Measurements from ENCODE around the gene IGF2R. TPM values are rescaled to one million over a fixed set of nuclear protein-coding genes. Genes with fewer than 3 reads are reported as not detected.

The IGF2R gene
- polyA plus RNA-seq, 3 donors: 59.5 to 61.1 (median 60.8) TPM

- DNase-seq (ENCODE audit: extremely low read depth in 1 of 11, low read depth in 9 of 11, low spot score in 4 of 11): no peak
Observed at GRCh38 chr6:160057080-160057479, 88.2 kb downstream of the IGF2R start.

- no peak for DNase-seq (ENCODE audit: extremely low read depth in 1 of 11, low read depth in 9 of 11, low spot score in 4 of 11)
Observed at GRCh38 chr6:160058603-160059215, 89.8 kb downstream of the IGF2R start.

DNA sequence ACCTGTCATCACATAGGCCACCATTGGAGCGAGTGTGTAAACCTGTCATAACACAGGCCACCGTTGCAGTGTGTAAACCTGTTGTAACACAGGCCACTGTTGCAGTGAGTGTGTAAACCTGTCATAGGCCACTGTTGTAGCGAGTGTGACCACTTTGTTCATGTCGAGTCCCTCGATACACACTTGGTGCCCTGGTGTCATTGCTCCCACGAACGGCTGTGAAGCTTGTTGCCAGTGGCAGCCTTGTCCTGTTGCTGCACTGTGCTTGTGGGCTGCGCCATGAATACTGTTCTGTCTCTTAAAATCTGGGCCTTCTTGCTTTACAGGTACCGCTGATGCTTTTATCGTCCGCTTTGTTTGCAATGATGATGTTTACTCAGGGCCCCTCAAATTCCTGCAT is 91.3 kb downstream of the IGF2R start:
- no peak for DNase-seq (ENCODE audit: extremely low read depth in 1 of 11, low read depth in 9 of 11, low spot score in 4 of 11)

DNA sequence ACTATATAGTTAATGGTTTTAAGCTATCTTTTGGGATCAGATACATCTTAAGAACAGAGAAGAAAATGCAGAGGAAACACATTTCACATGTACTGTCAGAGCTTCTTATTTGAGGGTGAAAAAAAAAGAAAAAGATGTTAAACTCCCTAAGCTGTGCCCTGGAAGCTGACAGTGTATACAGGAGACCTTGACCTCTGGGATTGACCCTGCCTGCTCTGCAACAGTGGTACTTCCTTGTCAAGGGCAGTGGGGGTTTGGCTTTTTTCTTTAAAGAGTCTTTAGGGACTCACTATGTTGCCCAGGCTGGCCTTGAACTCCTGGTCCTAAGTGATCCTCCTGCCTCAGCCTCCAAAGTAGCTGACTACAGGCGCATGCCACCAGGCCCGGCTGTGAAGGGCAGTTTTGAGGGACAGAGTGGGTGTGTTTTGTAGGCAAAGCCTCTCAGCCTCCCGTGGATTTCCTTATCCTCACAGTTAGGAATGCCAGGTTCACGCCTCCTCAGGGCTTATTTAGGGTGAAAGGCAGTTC is 92.1 kb downstream of the IGF2R start:
- DNase-seq (ENCODE audit: extremely low read depth in 1 of 11, low read depth in 9 of 11, low spot score in 4 of 11): no peak

GRCh38 chr6:160063771-160064413 is 95.0 kb downstream of the IGF2R start:
- DNase-seq (ENCODE audit: extremely low read depth in 1 of 11, low read depth in 9 of 11, low spot score in 4 of 11): no peak

- DNase-seq (ENCODE audit: extremely low read depth in 1 of 11, low read depth in 9 of 11, low spot score in 4 of 11): no peak
Observed at GRCh38 chr6:160065200-160065599, 96.3 kb downstream of the IGF2R start.

GRCh38 chr6:160067564-160067963 is 98.7 kb downstream of the IGF2R start:
- no peak for DNase-seq (ENCODE audit: extremely low read depth in 1 of 11, low read depth in 9 of 11, low spot score in 4 of 11)

GRCh38 chr6:160068346-160068745 is 99.5 kb downstream of the IGF2R start:
- DNase-seq (ENCODE audit: extremely low read depth in 1 of 11, low read depth in 9 of 11, low spot score in 4 of 11): no peak

DNA sequence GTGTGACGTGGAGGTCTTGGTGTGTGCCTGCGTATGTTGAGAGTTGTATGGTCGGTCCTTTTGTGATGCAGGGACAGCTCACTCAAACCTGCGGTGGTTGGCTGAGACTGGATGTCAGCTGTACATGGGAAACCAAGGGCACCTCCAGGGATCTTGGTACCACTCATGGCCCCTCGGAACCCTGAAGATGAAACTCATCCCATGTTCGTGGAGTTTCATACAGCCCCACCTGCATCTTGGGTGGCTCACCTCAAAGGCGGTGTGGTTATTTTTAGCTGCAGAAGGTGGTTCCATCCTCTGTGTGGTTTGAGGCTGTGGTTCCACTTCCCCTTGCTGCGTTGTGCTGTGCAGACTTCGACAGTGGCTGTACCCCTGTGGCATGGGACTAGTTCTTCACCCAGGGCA is 100.2 kb downstream of the IGF2R start:
- no peak for DNase-seq (ENCODE audit: extremely low read depth in 1 of 11, low read depth in 9 of 11, low spot score in 4 of 11)

GRCh38 chr6:160069459-160069858 is 100.6 kb downstream of the IGF2R start:
- DNase-seq (ENCODE audit: extremely low read depth in 1 of 11, low read depth in 9 of 11, low spot score in 4 of 11): no peak

DNA sequence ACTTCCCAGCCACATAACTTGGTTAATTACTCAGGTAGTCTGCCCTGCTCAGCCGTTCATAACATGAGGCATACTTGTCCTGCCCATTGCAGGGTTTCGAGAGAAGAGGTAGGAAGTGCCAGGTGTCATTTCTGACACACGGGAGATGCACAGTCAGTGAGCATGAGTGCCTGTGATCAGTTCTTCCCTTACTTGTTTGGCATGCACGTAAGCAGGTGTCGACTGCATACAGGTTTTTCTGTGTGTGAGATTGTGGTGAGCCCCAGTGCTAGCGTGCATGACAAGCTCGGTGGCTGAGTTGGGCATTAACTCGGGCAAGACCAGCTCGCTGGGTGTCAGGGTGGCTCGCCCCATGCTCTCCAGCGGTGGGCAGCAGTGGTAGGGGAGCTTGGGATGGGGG is 101.5 kb downstream of the IGF2R start:
- no peak for DNase-seq (ENCODE audit: extremely low read depth in 1 of 11, low read depth in 9 of 11, low spot score in 4 of 11)

- no peak for DNase-seq (ENCODE audit: extremely low read depth in 1 of 11, low read depth in 9 of 11, low spot score in 4 of 11)
Observed at GRCh38 chr6:160070831-160071230, 101.9 kb downstream of the IGF2R start.

DNA sequence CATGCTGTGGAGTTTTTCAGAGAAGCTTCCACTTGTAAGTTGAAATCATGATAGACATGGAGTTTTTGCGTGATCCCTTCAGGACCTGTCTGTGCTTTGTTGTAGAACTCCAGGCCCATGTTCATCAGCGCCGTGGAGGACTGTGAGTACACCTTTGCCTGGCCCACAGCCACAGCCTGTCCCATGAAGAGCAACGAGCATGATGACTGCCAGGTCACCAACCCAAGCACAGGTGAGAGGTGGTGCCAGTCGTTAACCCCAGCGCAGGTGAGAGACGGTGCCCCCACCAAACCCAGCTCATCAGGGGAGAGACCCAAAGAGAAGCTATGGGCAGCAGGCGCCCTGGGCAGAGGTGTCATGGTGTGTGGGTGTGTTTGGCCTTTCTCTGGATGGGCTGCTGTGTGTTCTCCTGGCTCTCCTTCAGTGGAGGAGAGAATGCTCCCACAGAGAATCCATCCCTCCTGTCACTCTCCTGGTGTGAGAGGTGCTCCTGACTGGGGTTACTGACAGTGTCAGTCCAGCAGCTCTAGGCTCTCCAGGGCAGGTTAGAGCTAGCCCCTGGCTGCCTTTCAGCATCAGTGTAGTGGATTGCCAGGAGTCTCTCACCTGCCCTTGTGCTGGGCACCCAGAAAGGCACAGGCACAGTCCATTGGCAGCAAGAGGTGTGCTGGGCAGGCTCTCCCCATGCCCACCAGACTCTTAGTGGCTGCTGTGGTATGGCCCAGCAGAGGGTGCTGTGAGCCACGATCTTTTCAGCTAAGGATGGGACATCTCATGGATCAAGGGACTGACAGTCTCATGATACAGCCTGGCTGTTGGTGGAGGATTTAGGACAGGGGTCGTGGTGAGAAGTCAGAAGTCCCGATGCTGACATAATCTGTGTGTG is 103.2 kb downstream of the IGF2R start:
- DNase-seq (ENCODE audit: extremely low read depth in 1 of 11, low read depth in 9 of 11, low spot score in 4 of 11): no peak

DNA sequence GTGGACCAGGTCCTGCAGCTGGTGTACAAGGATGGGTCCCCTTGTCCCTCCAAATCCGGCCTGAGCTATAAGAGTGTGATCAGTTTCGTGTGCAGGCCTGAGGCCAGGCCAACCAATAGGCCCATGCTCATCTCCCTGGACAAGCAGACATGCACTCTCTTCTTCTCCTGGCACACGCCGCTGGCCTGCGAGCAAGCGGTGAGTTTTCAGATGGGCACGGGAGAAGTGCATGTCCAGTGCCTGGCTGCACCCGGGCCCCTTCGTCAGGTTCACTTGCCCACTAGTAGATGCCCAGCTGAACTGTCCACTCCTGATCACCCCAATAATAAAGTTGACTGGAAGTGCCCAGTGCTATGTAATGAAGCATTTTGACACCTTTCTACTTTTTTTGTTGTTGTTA is 104.4 kb downstream of the IGF2R start:
- DNase-seq (ENCODE audit: extremely low read depth in 1 of 11, low read depth in 9 of 11, low spot score in 4 of 11): no peak

DNA sequence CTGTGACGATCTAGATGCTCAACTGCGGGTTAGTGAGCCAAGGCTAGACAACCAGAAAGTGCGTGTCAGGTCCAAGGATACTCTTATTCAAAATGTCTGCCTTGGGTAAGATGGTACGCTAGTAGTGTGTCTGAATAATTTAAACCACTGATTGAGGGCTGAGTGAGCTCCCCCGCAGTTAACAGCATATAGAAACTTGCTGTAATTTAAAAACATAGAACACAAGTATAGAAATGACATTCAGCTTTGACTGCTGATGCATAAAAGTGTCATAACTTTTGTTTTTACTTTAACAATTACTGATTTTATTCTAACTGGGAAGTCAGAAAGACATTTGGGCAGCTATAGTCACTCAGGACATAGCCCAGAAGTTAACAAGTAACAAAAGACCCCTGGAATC is 107.1 kb downstream of the IGF2R start:
- no peak for DNase-seq (ENCODE audit: extremely low read depth in 1 of 11, low read depth in 9 of 11, low spot score in 4 of 11)

- DNase-seq (ENCODE audit: extremely low read depth in 1 of 11, low read depth in 9 of 11, low spot score in 4 of 11): no peak
Observed at GRCh38 chr6:160077024-160077423, 108.1 kb downstream of the IGF2R start.

GRCh38 chr6:160077526-160077925 is 108.6 kb downstream of the IGF2R start:
- no peak for DNase-seq (ENCODE audit: extremely low read depth in 1 of 11, low read depth in 9 of 11, low spot score in 4 of 11)

GRCh38 chr6:160078883-160079685 is 110.2 kb downstream of the IGF2R start:
- DNase-seq (ENCODE audit: extremely low read depth in 1 of 11, low read depth in 9 of 11, low spot score in 4 of 11): no peak

DNA sequence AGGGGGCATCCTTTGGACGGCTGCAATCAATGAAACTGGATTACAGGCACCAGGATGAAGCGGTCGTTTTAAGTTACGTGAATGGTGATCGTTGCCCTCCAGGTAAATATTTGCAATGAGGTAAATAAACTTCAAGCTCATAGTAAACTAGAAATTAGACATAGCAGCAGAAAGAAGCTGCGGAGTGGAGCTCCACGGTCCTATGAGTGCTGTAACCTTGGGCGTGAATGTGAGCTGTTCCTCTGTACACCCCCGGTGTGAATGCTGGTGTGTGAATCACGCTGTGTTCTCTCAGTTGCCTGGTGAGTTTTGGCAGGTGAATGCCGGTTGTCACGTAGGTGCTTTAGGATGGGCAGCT is 110.8 kb downstream of the IGF2R start:
- DNase-seq (ENCODE audit: extremely low read depth in 1 of 11, low read depth in 9 of 11, low spot score in 4 of 11): no peak

Measured in renal cortex interstitium (tissue), 11 donors.